PC-3 (cell line): ENCODE data around the gene S1PR1.

Source experiments
- CTCF ChIP-seq: fragments of 300-600 bp; sonication (generic); conservative IDR thresholded peaks from 2 replicates; pipeline ENCODE4 v1.5.1; 2017; ENCODE audit warnings: antibody characterized with exemption, low read depth, mild to moderate bottlenecking, low read length
- EZH2 ChIP-seq: fragments of 300-600 bp; sonication (generic); IDR thresholded peaks from one replicate; pipeline ENCODE4 v1.6.1; 2017; ENCODE audit warnings: antibody characterized with exemption, mild to moderate bottlenecking, low read length; ENCODE audit not compliant: unreplicated experiment

- TF ChIP-seq CTCF (no peak), EZH2 (no peak)
Observed at GRCh38 chr1:101250222-101250621, 13.4 kb downstream of the S1PR1 start.
